T-helper 2 cell (primary cell): Measurements from ENCODE around the gene ACOT7.
A peak's percentile ranks its signal among the peaks of the same experiment; 100 is the strongest.

Source experiments
- DNase-seq, 5 experiments: peaks; one replicate each; pipeline versions ENCODE4 v3.0.0 to v3.0.0-alpha.2; 2012 to 2022

Gene ACOT7

DNA sequence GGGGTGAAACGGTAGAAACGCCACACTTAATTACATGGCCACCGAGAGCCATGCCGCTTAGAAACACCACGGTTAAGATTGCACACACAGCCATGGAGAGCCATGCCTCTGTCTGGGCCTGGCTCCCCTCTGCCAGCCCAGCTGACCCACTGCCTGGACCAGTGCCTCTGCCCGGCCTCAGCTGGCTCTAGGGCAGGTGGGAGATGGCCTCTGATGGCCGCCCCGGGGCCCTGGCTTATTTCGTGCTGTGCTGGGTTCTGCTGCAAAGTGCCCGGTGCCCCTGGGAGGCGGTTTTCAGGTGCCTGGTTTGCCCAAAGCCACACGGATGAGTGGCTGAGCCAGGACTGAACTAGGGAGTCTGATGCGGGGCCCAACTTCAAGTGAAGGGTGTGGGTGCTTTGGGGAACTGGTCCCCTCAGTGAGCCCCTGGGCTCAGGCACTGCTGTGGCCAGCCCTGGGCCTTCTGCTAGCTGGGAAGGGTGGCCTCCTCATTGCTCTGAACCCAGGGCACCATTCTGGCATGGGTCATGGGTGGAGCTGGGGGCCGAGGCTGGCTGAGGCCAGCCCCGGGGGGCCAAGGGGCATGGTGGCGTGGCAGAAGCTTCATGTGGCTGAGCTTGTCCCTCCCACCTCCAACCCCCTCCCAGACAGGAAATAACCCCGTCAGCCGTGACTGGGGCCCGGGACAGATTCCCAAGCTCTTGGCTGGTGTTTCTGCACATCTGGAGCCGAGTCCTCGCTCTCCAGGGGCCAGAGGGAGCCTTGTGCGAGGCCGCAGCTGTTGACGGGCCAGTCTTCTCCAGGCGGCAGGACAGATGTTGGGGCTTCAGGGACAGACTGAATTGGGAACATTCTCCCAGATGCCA is 130.8 kb downstream of the ACOT7 start:
- DNase-seq = no peak

DNA sequence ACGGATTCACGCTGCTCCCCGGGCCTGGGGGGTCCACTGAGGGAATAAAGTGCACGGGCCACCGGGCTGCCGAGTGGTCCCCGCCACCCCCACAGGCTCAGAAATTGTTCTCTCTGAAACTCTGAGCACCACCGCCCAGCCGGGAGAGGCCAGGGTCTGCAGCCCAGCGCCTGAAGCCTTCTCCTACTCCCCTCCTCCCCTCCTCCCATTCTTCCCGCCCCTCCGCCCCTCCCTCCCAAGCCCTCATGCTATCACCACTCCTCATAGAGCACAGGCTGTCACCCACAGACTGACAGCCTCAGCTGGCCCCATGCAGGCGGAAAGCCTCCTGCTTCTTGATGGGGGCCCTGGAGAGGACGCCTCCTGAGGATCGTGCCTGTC is 132.0 kb downstream of the ACOT7 start:
- DNase-seq = no peak

DNA sequence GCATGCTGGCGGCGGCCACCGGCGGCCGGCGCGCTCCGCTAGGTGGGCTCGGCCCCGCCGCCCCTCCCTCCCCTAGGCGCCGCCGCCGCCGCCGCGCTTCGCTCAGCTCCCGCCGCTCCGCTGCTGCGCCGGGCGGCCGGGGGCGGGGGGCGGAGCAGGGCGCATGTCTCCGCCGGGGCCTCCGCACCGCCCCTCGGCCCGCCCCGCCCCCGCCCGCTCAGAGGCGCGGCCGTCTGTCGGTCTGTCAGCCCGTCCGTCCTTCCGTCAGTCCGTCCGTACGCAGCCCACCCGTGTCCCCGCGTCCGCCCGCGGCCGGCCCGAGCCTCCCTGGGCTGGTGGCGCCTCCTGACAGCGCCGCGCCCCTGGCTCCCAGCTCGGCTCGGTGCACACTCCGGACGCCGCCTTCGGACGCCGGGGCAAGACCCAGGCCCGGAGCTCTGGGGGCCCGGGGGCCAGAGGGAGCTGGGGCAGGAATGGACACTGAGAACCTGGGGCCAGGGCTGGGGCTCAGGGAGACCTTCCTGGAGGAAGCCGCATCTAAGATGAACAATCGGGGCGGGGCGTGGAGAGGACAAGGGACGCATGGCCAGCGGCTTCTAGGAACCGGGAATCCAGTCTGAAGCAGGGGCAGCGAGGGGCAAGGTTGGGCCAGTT is 132.5 kb downstream of the ACOT7 start, which contains the start of gene GPR153:
TSS of gene GPR153 (minus strand) at position 138 of the 654 bp plus-strand sequence. CDS start 6,193 bp downstream, outside the sequence.
- DNase-seq = peak in 3 of 5 experiments; percentile 19 to 55 (median 25)

- no peak for DNase-seq
Observed at GRCh38 chr1:6260433-6260934, 133.1 kb downstream of the ACOT7 start.

GRCh38 chr1:6259491-6260362 is 133.8 kb downstream of the ACOT7 start:
- DNase-seq = peak; percentile 46 to 83 (median 72)

DNA sequence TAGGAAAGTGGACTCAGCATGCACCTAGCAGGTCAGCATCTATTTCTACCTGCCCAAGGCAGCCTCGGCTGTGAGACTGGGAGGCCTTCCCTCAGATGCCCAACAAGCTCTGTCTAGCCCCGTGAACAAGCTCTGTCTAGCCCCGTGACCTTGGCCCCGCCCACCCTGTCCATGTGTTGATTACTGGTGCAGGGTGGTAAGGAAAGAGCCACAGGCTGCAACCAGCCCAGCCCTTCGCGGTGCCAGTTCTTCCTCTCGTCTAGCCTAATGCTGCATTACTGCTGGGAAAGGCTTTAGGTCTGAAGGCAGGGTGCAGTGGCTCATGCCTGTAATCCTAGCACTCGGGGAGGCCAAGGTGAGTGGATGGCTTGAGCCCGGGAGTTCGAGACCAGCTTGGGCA is 134.9 kb downstream of the ACOT7 start:
- DNase-seq = no peak

DNA sequence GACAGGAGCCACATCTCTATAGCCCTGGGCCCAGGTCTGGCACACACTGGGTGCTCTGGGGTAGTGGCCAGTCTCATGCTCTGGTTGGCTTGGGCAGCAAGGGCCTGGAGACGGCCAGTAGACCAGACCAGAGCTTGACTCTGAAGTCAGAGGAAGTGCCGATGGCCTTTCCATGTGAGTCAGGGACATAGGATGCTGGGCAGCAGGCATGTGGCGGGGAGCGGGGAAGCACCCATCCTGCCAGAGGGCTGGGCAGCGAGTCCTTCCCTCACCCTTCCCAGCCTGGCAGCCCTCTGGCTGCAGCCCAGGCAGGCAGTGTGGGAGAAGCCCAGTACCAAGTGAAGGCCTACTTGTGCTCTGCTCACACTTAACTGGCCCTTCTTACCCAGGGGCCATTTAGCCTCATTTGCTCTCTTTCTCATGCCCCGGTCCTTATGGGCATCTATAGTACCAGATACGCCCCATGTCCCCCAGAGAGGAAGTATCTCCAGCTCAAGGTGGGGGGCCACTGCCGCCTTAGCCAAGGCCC is 136.0 kb downstream of the ACOT7 start:
- no peak for DNase-seq

- DNase-seq = no peak
Observed at GRCh38 chr1:6256645-6257044, 136.9 kb downstream of the ACOT7 start.

- DNase-seq = no peak
Observed at GRCh38 chr1:6254691-6255090, 138.9 kb downstream of the ACOT7 start.

- DNase-seq = no peak
Observed at GRCh38 chr1:6253380-6253779, 140.2 kb downstream of the ACOT7 start.

GRCh38 chr1:6252374-6252710 is 141.2 kb downstream of the ACOT7 start:
- DNase-seq = no peak

DNA sequence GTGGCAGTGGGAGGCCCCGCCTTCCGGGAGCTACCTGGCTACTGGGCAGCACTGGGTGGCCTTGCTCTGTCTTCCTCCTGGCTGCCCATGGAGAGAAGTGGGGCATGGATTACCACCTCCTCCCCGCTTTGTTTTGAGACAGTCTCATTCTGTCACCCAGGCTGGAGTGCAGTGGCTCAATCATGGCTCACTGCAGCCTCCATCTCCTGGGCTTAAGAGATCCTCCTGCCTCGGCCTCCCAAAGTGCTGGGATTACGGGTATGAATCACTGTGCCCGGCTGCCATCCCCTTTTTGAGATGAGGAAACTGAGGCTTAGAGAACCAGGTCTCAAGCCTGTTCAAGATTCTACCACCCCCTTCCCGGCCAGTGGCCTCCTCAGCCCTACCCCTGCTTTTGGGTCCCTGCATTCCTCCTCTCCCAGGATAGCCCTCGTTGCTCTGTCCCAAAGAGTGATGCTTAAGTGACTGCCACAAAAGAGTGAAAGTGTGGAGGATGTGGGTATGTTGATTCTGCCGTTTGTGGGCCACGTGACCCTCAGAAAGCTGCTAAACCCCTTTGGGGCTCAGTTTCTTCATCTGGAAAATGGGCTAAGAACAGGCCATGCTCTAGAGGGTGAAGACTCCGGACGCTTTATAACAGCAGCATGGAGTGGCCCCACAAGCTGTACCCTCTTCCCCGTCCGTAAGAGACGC is 141.7 kb downstream of the ACOT7 start:
- no peak for DNase-seq

- DNase-seq = no peak
Observed at GRCh38 chr1:6251233-6251632, 142.3 kb downstream of the ACOT7 start.

- no peak for DNase-seq
Observed at GRCh38 chr1:6249739-6250689, 143.6 kb downstream of the ACOT7 start.

DNA sequence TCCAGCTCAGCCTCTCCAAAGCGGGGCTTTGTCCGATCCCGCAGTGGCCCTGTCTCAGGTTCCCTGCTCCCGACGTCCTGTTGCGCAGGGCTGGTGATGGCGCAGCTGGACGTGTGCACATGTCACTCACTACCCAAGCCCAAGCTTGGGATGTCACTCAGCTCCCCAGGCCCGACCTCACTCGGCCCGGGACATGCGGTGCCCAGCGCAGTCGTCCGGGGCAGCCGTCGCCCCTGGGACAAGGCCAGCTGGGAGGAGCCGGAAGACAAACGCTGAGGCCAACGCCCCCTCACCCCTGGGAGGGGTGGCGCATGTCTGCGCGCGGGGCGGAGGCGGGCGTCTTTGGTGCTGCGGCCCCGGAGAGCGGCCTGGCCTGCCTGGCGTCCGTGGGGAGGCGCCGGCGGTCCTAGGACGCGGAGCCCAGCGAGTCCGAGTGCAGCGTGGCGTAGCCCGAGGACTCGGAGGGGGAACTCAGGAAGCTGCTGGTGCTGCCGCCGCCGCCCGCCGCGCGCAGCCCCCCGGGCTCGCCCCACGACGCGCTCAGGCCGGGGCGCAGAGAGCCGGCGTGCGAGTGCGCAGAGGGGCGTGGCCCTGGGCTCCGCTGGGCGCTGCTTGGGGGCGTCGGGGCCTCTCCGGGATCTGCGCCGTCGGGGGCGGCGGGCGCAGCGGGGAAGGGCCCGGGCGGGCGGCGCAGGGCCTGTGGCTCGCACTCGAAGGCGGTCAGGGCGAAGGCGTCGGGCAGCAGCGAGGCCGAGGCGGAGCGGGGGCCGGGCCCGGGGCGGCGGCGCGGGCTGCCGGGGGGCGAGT is 144.4 kb downstream of the ACOT7 start:
- DNase-seq = no peak

- no peak for DNase-seq
Observed at GRCh38 chr1:6248161-6248776, 145.3 kb downstream of the ACOT7 start.

DNA sequence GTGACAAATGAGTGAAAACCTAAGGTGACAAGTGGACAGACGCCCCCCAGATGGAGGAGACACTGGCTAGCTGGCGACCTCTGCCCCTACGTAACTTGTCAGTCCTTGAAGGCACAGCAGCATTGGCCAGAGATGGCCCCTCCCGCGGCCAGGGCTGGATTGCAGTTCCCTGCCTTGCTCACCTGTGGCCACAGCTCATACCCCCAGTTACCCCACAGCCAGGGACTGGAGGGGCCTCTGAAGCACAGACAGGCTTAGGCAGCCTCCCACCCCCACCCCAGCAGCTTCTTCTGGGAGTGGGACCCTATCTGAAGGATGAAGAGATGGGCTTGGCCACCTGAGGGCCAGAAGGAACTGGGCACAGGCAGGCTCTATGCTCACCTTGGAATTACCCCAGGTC is 145.9 kb downstream of the ACOT7 start:
- DNase-seq = no peak

DNA sequence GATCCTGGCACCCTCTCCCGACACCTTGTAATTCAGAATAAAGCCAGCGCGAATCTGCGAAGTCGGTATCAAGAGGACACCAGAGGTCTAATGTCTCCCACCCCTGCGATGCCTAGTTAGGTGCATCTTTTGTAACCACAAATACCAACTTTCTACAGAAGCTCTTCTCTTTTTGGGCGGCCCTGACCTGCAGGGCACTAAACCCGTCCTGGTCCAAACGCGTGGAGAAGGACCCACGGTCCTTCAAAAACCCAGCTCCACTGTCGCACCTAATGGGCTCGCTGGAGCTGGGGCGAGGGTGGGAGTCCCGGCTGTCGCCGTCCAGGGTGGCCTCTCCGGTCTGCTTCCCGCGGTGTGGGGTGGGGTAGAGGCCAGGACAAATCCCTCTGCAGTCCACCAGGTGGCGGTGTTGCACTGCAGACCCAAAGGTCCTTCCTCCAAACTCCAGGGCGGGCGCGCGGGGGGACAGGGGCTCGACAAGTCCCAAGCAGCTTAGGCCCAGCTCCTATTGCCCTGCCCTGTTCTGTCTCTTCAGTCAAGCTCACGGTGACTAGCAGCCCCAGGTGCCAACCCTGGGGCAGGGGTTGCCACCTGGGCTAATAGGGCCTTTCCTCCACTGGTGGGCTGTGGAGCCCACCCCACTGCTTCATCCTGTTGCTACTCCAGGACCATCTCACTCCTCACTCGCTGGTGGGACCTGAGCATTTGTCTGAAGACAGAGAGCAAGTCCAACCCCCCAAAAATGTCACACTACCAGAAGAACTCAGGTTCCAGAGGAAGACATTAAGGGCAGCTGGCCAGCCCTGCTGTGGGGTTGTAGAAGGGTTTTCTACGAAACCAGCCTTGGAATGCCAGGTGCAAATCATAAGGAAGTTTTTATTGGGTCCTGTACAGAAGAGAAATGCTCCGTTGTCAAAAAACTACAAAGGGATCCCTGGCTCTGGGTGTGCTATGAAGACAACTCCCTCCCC is 146.8 kb downstream of the ACOT7 start:
- peak; percentile 57 to 75 (median 71) for DNase-seq
